H1 (cell line): ENCODE data around the gene OSBP2. TPM values are rescaled to one million over a fixed set of nuclear protein-coding genes. Genes with fewer than 3 reads are reported as not detected.

Source experiments
- POU5F1 ChIP-seq: IDR thresholded peaks from 2 replicates; pipeline ENCODE4 v1.6.1; 2011; ENCODE audit warnings: low read depth, mild to moderate bottlenecking, low read length, moderate library complexity
- SIN3A ChIP-seq, 2 experiments: IDR thresholded peaks in 1 of 2; conservative IDR thresholded peaks in 1 of 2; 2 replicates each; pipeline ENCODE4 v1.6.1; 2011 to 2012; ENCODE audit warnings: low read length in 2 of 2, improper control_type of control experiment in 1 of 2, low read depth in 1 of 2, mild to moderate bottlenecking in 1 of 2
- polyA plus RNA-seq, 7 experiments: library from polyadenylated mRNA; depleted of rRNA in 3 of 7; stranded (reverse) in 5 of 7; unstranded in 2 of 7; fragments of >200 nt in 5 of 7; fragments of 200-250 nt in 2 of 7; gene quantifications; 1 replicate in 5 of 7; 2 replicates in 1 of 7; 4 replicates in 1 of 7; pipeline versions ENCODE4 v1.2.1 to v1.2.3, GENCODE V29; 2011 to 2013; ENCODE audit warnings: missing spikeins in 2 of 7, mixed read lengths in 2 of 7
- total RNA-seq: library from RNA; stranded (reverse); fragmentation: NEBNext Ultra II Directional; extraction: Animal tissue kit (Norgen Biotek cat#: 25700); gene quantifications from 2 replicates; pipeline ENCODE4 v1.2.1, GENCODE V29; 2021

The OSBP2 gene
- total and polyA plus RNA-seq, 2 of the 8 experiments (the other 6 are each of a cell fraction or from before 2014, with no cell fraction given), result 3.4 to 3.7 TPM

DNA sequence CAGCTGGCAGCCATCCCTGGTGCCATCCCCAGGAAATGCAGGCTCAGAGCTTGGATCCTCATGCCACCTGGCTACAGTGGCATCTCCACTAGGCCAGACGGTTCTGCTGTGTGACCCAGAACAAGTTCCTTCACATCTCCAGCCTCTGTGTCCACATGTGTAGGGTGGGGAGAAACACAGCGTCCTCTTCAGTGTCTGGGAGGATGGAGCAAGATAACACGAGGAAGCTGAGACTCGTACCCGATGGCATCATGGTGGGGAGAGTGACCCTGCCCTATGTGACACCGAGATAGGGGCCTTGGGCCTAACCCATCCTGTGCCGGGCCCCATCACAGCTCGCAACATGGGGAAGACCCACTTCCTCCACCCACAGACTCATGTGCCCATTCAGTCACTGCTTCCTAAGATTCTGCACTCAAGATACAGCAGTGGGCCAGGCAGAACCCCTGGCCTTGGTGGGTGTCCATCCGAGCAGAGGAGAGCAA, 195.4 kb downstream of the OSBP2 start (continued):
- TF ChIP-seq POU5F1, result no peak
- TF ChIP-seq SIN3A (conservative IDR thresholded peaks at IDR 0.05 in 1 of 2, IDR thresholded peaks at IDR 0.05 in 1 of 2; ENCODE audit: low read depth in 1 of 2, low read length in 2 of 2), result no peak
- TF ChIP-seq, all 59 proteins: peak for 0
